Type B pancreatic cell (in vitro differentiated cells): ENCODE results near the gene OR1F1. TPM values are rescaled to one million over a fixed set of nuclear protein-coding genes. Genes with fewer than 3 reads are reported as not detected.
"Not testable (repeated sequence)": the region's sequence is repeated elsewhere in the genome, so short reads cannot be mapped to it uniquely, and the experiment has no call there.

Source experiments
- DNase-seq: peaks from one replicate; pipeline ENCODE4 v3.0.0; 2021; ENCODE audit warnings: mixed read lengths; ENCODE audit not compliant: unreplicated experiment; ENCODE audit errors: extremely low spot score
- H3K27ac Mint-ChIP-seq: 2 replicates; pipeline ENCODE4 v1.8.0; 2021; ENCODE audit warnings: mild to moderate bottlenecking, mixed read lengths
- H3K27me3 Mint-ChIP-seq: 2 replicates; pipeline ENCODE4 v1.8.0; 2021; ENCODE audit warnings: mixed read lengths
- H3K36me3 Mint-ChIP-seq: 2 replicates; pipeline ENCODE4 v1.8.0; 2021; ENCODE audit warnings: mixed read lengths
- H3K4me1 Mint-ChIP-seq: one replicate; pipeline ENCODE4 v1.8.0; 2021; ENCODE audit warnings: mixed read lengths; ENCODE audit not compliant: unreplicated experiment
- H3K4me3 Mint-ChIP-seq: 2 replicates; pipeline ENCODE4 v1.8.0; 2021; ENCODE audit warnings: mild to moderate bottlenecking, mixed read lengths
- H3K9me3 Mint-ChIP-seq: 2 replicates; pipeline ENCODE4 v1.8.0; 2021; ENCODE audit warnings: mixed read lengths
- total RNA-seq: library from RNA; stranded (reverse); gene quantifications from 2 replicates; pipeline ENCODE4 v1.2.1, GENCODE V29; 2021; ENCODE audit warnings: low replicate concordance
- TF ChIP-seq, protein P1 (sequence below): fragments of 200-600 bp; sonication (generic); conservative IDR thresholded peaks from 2 replicates; pipeline ENCODE4 v1.5.0; 2021; ENCODE audit warnings: antibody characterized with exemption, mild to moderate bottlenecking

The OR1F1 gene
- total RNA-seq, 1 donor from 2014 or later, result 0.34 TPM

GRCh38 chr16:3195975-3196374 is 8.0 kb downstream of the OR1F1 start:
- Mint-ChIP-seq H3K4me1 (peaks cover 4% of the 10 kb centered on the region), H3K27me3 (peaks cover 81% of the 10 kb centered on the region), H3K27ac (no peak overlapping the region), H3K36me3 (no peaks in the 10 kb centered on the region), H3K9me3 (no peaks in the 10 kb centered on the region), H3K4me3 (no peak overlapping the region)
- no peak for DNase-seq
- TF ChIP-seq, protein P1, sequence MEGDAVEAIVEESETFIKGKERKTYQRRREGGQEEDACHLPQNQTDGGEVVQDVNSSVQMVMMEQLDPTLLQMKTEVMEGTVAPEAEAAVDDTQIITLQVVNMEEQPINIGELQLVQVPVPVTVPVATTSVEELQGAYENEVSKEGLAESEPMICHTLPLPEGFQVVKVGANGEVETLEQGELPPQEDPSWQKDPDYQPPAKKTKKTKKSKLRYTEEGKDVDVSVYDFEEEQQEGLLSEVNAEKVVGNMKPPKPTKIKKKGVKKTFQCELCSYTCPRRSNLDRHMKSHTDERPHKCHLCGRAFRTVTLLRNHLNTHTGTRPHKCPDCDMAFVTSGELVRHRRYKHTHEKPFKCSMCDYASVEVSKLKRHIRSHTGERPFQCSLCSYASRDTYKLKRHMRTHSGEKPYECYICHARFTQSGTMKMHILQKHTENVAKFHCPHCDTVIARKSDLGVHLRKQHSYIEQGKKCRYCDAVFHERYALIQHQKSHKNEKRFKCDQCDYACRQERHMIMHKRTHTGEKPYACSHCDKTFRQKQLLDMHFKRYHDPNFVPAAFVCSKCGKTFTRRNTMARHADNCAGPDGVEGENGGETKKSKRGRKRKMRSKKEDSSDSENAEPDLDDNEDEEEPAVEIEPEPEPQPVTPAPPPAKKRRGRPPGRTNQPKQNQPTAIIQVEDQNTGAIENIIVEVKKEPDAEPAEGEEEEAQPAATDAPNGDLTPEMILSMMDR, result no peak

DNA sequence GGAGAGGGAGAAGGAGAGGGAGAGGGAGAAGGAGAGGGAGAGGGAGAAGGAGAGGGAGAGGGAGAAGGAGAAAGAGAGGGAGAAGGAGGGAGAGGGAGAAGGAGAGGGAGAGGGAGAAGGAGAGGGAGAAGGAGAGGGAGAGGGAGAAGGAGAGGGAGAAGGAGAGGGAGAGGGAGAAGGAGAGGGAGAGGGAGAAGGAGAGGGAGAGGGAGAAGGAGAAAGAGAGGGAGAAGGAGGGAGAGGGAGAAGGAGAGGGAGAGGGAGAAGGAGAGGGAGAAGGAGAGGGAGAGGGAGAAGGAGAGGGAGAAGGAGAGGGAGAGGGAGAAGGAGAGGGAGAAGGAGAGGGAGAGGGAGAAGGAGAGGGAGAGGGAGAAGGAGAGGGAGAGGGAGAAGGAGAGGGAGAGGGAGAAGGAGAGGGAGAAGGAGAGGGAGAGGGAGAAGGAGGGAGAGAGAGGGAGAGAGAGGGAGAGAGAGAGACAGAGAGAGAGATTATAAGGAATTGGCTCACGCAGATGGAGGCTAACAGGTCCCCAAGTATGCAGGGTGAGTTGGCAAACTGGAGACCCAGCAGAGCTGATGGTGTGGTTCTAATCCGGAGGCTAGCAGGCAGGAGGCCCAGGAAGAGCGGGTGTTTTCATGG is 9.8 kb downstream of the OR1F1 start:
- DNase-seq, H3K36me3 Mint-ChIP-seq, H3K4me1 Mint-ChIP-seq, H3K4me3 Mint-ChIP-seq, H3K27ac Mint-ChIP-seq, H3K9me3 Mint-ChIP-seq: not testable (repeated sequence)
- peaks cover 78% of the 10 kb centered on the region for H3K27me3 Mint-ChIP-seq

GRCh38 chr16:3198334-3199072 is 10.5 kb downstream of the OR1F1 start:
- Mint-ChIP-seq H3K4me1 (no peaks in the 10 kb centered on the region), H3K27ac (no peak overlapping the region), H3K4me3 (no peak overlapping the region), H3K36me3 (no peaks in the 10 kb centered on the region), H3K27me3 (peaks cover 78% of the 10 kb centered on the region), H3K9me3 (no peaks in the 10 kb centered on the region)
- TF ChIP-seq, protein P1, result no peak
- DNase-seq, result no peak

- Mint-ChIP-seq H3K27ac (no peak overlapping the region), H3K9me3 (peaks cover 10% of the 10 kb centered on the region), H3K27me3 (peaks cover 54% of the 10 kb centered on the region), H3K4me1 (no peaks in the 10 kb centered on the region), H3K4me3 (no peak overlapping the region), H3K36me3 (no peaks in the 10 kb centered on the region)
- no peak for DNase-seq
- TF ChIP-seq, protein P1, result no peak
Observed at GRCh38 chr16:3202903-3203539, 15.0 kb downstream of the OR1F1 start.

- not testable (repeated sequence) for H3K9me3 Mint-ChIP-seq, H3K27ac Mint-ChIP-seq
- H3K27me3 Mint-ChIP-seq, result peaks cover 33% of the 10 kb centered on the region
Observed at GRCh38 chr16:3205939-3206338, 17.9 kb downstream of the OR1F1 start.

DNA sequence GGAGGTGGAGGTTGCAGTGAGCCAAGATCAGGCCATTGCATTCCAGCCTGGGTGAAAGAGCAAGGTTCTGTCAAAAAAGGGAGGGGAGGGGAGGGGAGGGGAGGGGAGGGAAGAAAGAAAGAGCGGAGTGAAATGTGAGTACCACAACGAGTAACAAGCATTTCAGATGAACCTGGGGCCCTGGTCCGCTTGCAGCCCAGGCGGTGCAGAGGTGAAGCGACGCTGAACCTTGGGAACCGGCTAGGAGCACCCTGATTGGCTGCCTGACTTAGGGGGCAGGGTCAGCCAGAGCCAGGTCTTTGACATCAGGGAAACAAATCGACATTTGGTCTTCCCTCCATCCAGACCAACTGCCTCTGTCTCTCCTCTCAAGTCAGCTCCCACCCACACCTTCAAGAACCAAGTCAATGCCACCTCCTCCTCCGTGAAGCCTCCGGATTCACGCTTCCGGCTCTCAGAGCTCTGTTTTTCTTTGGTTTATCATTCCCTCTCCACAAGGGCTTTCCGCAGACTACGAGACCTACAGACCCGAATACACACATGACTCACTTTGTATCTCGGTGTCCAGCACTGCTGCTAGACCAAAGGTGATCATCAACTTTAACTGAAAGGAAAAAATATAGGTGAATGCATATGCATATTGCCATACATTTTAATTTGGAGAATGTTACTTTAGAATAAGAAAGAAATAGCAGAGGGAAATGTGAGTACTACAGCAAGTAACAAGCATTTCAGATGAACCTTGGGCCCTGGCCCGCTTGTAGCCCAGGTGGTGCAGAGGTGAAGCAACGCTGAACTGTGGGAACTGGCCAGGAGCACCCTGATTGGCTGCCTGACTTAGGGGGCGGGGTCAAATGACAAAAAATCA is 19.3 kb downstream of the OR1F1 start:
- H3K4me3 Mint-ChIP-seq, result no peak overlapping the region
- peaks cover 25% of the 10 kb centered on the region for H3K27me3 Mint-ChIP-seq
- no peaks in the 10 kb centered on the region for H3K36me3 Mint-ChIP-seq
- TF ChIP-seq, protein P1, result no peak
- no peak for DNase-seq
- no peak overlapping the region for H3K27ac Mint-ChIP-seq
- no peaks in the 10 kb centered on the region for H3K4me1 Mint-ChIP-seq
- peaks cover 10% of the 10 kb centered on the region for H3K9me3 Mint-ChIP-seq

More at GRCh38 chr16:3205939-3206338, 17.9 kb downstream of the OR1F1 start:
- not testable (repeated sequence) for H3K4me3 Mint-ChIP-seq, DNase-seq, H3K4me1 Mint-ChIP-seq, H3K36me3 Mint-ChIP-seq
